ENCODE results near the gene CAPZB. TPM values are rescaled to one million over a fixed set of nuclear protein-coding genes. Genes with fewer than 3 reads are reported as not detected.

Gene CAPZB
- total RNA-seq, 1 donor from 2014 or later, result 264 TPM

GRCh38 chr1:19423130-19423529 is 62.2 kb downstream of the CAPZB start:
- H3K4me3 Mint-ChIP-seq, result peak overlapping the region; percentile 29
- H3K4me1 Mint-ChIP-seq (ENCODE audit: unreplicated experiment), result peaks cover 44% of the 10 kb centered on the region
- H3K27ac Mint-ChIP-seq, result no peak overlapping the region
- no peaks in the 10 kb centered on the region for H3K27me3 Mint-ChIP-seq
- H3K36me3 Mint-ChIP-seq, result peaks cover 7% of the 10 kb centered on the region
- DNase-seq (ENCODE audit: extremely low spot score, unreplicated experiment), result no peak
- no peaks in the 10 kb centered on the region for H3K9me3 Mint-ChIP-seq
- no peak for TF ChIP-seq CTCF (conservative IDR thresholded peaks at IDR 0.05)

- H3K27ac Mint-ChIP-seq, result no peak overlapping the region
- peaks cover 18% of the 10 kb centered on the region for H3K36me3 Mint-ChIP-seq
- no peak for TF ChIP-seq CTCF (conservative IDR thresholded peaks at IDR 0.05)
- peaks cover 44% of the 10 kb centered on the region for H3K4me1 Mint-ChIP-seq (ENCODE audit: unreplicated experiment)
- H3K9me3 Mint-ChIP-seq, result no peaks in the 10 kb centered on the region
- no peaks in the 10 kb centered on the region for H3K27me3 Mint-ChIP-seq
- H3K4me3 Mint-ChIP-seq, result no peak overlapping the region
- no peak for DNase-seq (ENCODE audit: extremely low spot score, unreplicated experiment)
Measured at GRCh38 chr1:19421365-19421764, 64.0 kb downstream of the CAPZB start.

GRCh38 chr1:19420606-19421005 is 64.7 kb downstream of the CAPZB start:
- H3K27ac Mint-ChIP-seq, result no peak overlapping the region
- no peak for TF ChIP-seq CTCF (conservative IDR thresholded peaks at IDR 0.05)
- no peaks in the 10 kb centered on the region for H3K9me3 Mint-ChIP-seq
- DNase-seq (ENCODE audit: extremely low spot score, unreplicated experiment), result no peak
- H3K36me3 Mint-ChIP-seq, result peaks cover 20% of the 10 kb centered on the region
- no peak overlapping the region for H3K4me3 Mint-ChIP-seq
- no peaks in the 10 kb centered on the region for H3K27me3 Mint-ChIP-seq
- peaks cover 44% of the 10 kb centered on the region for H3K4me1 Mint-ChIP-seq (ENCODE audit: unreplicated experiment)

- peaks cover 24% of the 10 kb centered on the region for H3K36me3 Mint-ChIP-seq
- no peak overlapping the region for H3K27ac Mint-ChIP-seq
- peaks cover 44% of the 10 kb centered on the region for H3K4me1 Mint-ChIP-seq (ENCODE audit: unreplicated experiment)
- no peak for DNase-seq (ENCODE audit: extremely low spot score, unreplicated experiment)
- H3K27me3 Mint-ChIP-seq, result no peaks in the 10 kb centered on the region
- TF ChIP-seq CTCF (conservative IDR thresholded peaks at IDR 0.05), result no peak
- no peak overlapping the region for H3K4me3 Mint-ChIP-seq
- no peaks in the 10 kb centered on the region for H3K9me3 Mint-ChIP-seq
Measured at GRCh38 chr1:19419691-19420090, 65.6 kb downstream of the CAPZB start.

- no peak for TF ChIP-seq CTCF (conservative IDR thresholded peaks at IDR 0.05)
- DNase-seq (ENCODE audit: extremely low spot score, unreplicated experiment), result no peak
- H3K9me3 Mint-ChIP-seq, result no peaks in the 10 kb centered on the region
- H3K27ac Mint-ChIP-seq, result no peak overlapping the region
- H3K4me1 Mint-ChIP-seq (ENCODE audit: unreplicated experiment), result peaks cover 44% of the 10 kb centered on the region
- H3K27me3 Mint-ChIP-seq, result no peaks in the 10 kb centered on the region
- H3K36me3 Mint-ChIP-seq, result peaks cover 24% of the 10 kb centered on the region
- H3K4me3 Mint-ChIP-seq, result peak overlapping the region; percentile 50
Measured at GRCh38 chr1:19418503-19418971, 66.8 kb downstream of the CAPZB start.
